Upper lobe of left lung (tissue), 4 donors: Measurements from ENCODE around the gene TCHH.

Source experiments
- EP300 ChIP-seq, 4 donors: sonication (generic); formaldehyde crosslinking; IDR thresholded peaks; one replicate each; pipeline ENCODE4 v1.5.1; 2017; ENCODE audit warnings: antibody characterized with exemption in 4 of 4, control low read depth in 2 of 4
- POLR2A ChIP-seq, 4 donors: fragments of 450-650 bp; IDR thresholded peaks; one replicate each; pipeline ENCODE4 v1.5.1; 2016 to 2017; ENCODE audit warnings: antibody characterized with exemption in 4 of 4, mild to moderate bottlenecking in 2 of 4
- POLR2AphosphoS5 ChIP-seq, 2 donors: sonication (generic); formaldehyde crosslinking; IDR thresholded peaks; one replicate each; pipeline ENCODE4 v1.5.1; 2017; ENCODE audit warnings: antibody characterized with exemption in 2 of 2
- TF ChIP-seq, protein P1 (sequence below), 6 experiments: fragments of 450-650 bp in 4 of 6; fragments of 200-600 bp in 2 of 6; sonication (generic) in 2 of 6; IDR thresholded peaks; one replicate each; pipeline ENCODE4 v1.5.1; 2016 to 2019; ENCODE audit warnings: antibody characterized with exemption in 6 of 6

DNA sequence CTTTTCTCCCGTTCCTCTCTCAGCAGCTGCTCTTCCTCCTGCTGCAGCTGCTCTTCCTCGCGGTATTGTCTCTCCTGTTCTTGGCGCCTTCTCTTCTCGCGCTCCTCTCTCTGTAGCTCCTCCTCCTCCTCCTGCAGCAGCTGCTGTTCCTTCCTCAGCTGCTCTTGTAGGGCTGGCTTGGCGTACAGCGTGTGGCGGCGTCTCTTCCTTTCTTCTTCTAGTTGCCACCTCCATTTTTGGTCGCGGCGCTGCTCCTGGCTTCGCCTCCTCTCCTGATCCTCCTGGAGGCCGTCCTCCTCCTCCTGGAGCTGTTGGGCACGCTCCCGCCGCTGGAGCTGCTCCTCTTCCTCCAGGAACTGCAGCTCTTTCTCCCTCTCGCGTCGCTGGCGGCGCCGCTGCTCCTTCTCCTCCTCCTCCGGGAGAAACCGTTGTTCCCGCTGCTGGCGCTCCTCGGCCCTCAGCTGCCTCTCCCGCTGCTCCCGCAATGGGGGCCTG, 4.8 kb downstream of the TCHH start:
- TF ChIP-seq, protein P1, sequence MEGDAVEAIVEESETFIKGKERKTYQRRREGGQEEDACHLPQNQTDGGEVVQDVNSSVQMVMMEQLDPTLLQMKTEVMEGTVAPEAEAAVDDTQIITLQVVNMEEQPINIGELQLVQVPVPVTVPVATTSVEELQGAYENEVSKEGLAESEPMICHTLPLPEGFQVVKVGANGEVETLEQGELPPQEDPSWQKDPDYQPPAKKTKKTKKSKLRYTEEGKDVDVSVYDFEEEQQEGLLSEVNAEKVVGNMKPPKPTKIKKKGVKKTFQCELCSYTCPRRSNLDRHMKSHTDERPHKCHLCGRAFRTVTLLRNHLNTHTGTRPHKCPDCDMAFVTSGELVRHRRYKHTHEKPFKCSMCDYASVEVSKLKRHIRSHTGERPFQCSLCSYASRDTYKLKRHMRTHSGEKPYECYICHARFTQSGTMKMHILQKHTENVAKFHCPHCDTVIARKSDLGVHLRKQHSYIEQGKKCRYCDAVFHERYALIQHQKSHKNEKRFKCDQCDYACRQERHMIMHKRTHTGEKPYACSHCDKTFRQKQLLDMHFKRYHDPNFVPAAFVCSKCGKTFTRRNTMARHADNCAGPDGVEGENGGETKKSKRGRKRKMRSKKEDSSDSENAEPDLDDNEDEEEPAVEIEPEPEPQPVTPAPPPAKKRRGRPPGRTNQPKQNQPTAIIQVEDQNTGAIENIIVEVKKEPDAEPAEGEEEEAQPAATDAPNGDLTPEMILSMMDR (IDR thresholded peaks at IDR 0.05), result no peak
- TF ChIP-seq POLR2A (IDR thresholded peaks at IDR 0.05) (no peak), POLR2AphosphoS5 (IDR thresholded peaks at IDR 0.05) (no peak), EP300 (IDR thresholded peaks at IDR 0.05) (no peak)
